H9 (cell line): Measurements from ENCODE around the gene TMEM117. TPM values are rescaled to one million over a fixed set of nuclear protein-coding genes. Genes with fewer than 3 reads are reported as not detected.

Source experiments
- DNase-seq: peaks from one replicate; pipeline ENCODE4 v3.0.0-alpha.2; 2017
- H2AFZ ChIP-seq: one replicate; pipeline ENCODE4 v1.6.1; 2013; ENCODE audit warnings: mild to moderate bottlenecking, low read length, control low read depth, moderate library complexity
- H2AK5ac ChIP-seq: 2 replicates; pipeline ENCODE4 v1.6.1; 2013; ENCODE audit warnings: low read length, control low read depth, mixed read lengths; ENCODE audit not compliant: insufficient read length
- H2BK120ac ChIP-seq: one replicate; pipeline ENCODE4 v1.6.1; 2013; ENCODE audit warnings: low read depth, mild to moderate bottlenecking, low read length, control low read depth, inconsistent platforms; ENCODE audit not compliant: poor library complexity, severe bottlenecking
- H2BK12ac ChIP-seq: 2 replicates; pipeline ENCODE4 v1.6.1; 2013; ENCODE audit warnings: low read length, control low read depth, mixed read lengths, low read depth; ENCODE audit not compliant: insufficient read length
- H2BK15ac ChIP-seq: 2 replicates; pipeline ENCODE4 v1.6.1; 2013; ENCODE audit warnings: low read depth, low read length, control low read depth
- H2BK20ac ChIP-seq: one replicate; pipeline ENCODE4 v1.6.1; 2013; ENCODE audit warnings: low read depth, mild to moderate bottlenecking, low read length, control low read depth, inconsistent platforms; ENCODE audit not compliant: poor library complexity, severe bottlenecking
- H2BK5ac ChIP-seq: 2 replicates; pipeline ENCODE4 v1.6.1; 2013; ENCODE audit warnings: low read length, control low read depth, mixed read lengths; ENCODE audit not compliant: insufficient read length
- H3K14ac ChIP-seq: 2 replicates; pipeline ENCODE4 v1.6.1; 2013; ENCODE audit warnings: low read length, control low read depth; ENCODE audit not compliant: insufficient read depth
- H3K18ac ChIP-seq: 2 replicates; pipeline ENCODE4 v1.6.1; 2013; ENCODE audit warnings: low read depth, mild to moderate bottlenecking, mixed read lengths, low read length, control low read depth; ENCODE audit not compliant: insufficient read length
- H3K23ac ChIP-seq: 2 replicates; pipeline ENCODE4 v1.6.1; 2013; ENCODE audit warnings: low read length, control low read depth, mixed read lengths, low read depth; ENCODE audit not compliant: insufficient read length
- H3K23me2 ChIP-seq: 2 replicates; pipeline ENCODE4 v1.6.1; 2013; ENCODE audit warnings: low read depth, mild to moderate bottlenecking, mixed read lengths, low read length, control low read depth; ENCODE audit not compliant: insufficient read length, poor library complexity, severe bottlenecking
- H3K27ac ChIP-seq: 2 replicates; pipeline ENCODE4 v1.5.1; 2013; ENCODE audit warnings: low read length, control low read depth, mixed read lengths, low read depth; ENCODE audit not compliant: insufficient read length
- H3K27me3 ChIP-seq: 2 replicates; pipeline ENCODE4 v1.6.1; 2013; ENCODE audit warnings: low read length, control low read depth, inconsistent platforms; ENCODE audit not compliant: insufficient read depth
- H3K4ac ChIP-seq: 2 replicates; pipeline ENCODE4 v1.6.1; 2013; ENCODE audit warnings: low read depth, mild to moderate bottlenecking, control low read depth, inconsistent platforms, low read length, moderate library complexity
- H3K4me1 ChIP-seq: 2 replicates; pipeline ENCODE4 v1.6.1; 2013; ENCODE audit warnings: low read length, control low read depth, inconsistent platforms; ENCODE audit not compliant: insufficient read depth
- H3K4me2 ChIP-seq: 2 replicates; pipeline ENCODE4 v1.6.1; 2013; ENCODE audit warnings: low read length, control low read depth, mixed read lengths; ENCODE audit not compliant: insufficient read length, insufficient read depth
- H3K56ac ChIP-seq: 2 replicates; pipeline ENCODE4 v1.6.1; 2013; ENCODE audit warnings: low read depth, mild to moderate bottlenecking, mixed read lengths, low read length, control low read depth; ENCODE audit not compliant: insufficient read length
- H3K79me1 ChIP-seq: 2 replicates; pipeline ENCODE4 v1.6.1; 2013; ENCODE audit warnings: low read depth, mild to moderate bottlenecking, moderate library complexity, low read length, control low read depth, inconsistent platforms; ENCODE audit not compliant: insufficient read depth, poor library complexity, severe bottlenecking
- H3K79me2 ChIP-seq: 2 replicates; pipeline ENCODE4 v1.6.1; 2013; ENCODE audit warnings: low read length, control low read depth, inconsistent platforms; ENCODE audit not compliant: insufficient read depth
- H3K9ac ChIP-seq: 2 replicates; pipeline ENCODE4 v1.6.1; 2013; ENCODE audit warnings: low read length, control low read depth, mixed read lengths; ENCODE audit not compliant: insufficient read length; ENCODE audit errors: extremely low read depth
- H3K9me3 ChIP-seq: one replicate; pipeline ENCODE4 v1.6.1; 2013; ENCODE audit warnings: low read depth, low read length, inconsistent platforms; ENCODE audit not compliant: control insufficient read depth
- H3T11ph ChIP-seq: one replicate; pipeline ENCODE4 v1.6.1; 2013; ENCODE audit warnings: mild to moderate bottlenecking, low read length, control low read depth, inconsistent platforms
- H4K20me1 ChIP-seq: one replicate; pipeline ENCODE4 v1.6.1; 2013; ENCODE audit not compliant: control insufficient read depth, insufficient read length, insufficient read depth
- H4K5ac ChIP-seq: 2 replicates; pipeline ENCODE4 v1.6.1; 2013; ENCODE audit warnings: low read depth, mild to moderate bottlenecking, mixed read lengths, low read length, control low read depth; ENCODE audit not compliant: insufficient read length
- H4K8ac ChIP-seq: replicated peaks from 2 replicates; pipeline ENCODE4 v1.6.1; 2013; ENCODE audit warnings: low read length, control low read depth, mixed read lengths, low read depth; ENCODE audit not compliant: insufficient read length
- H4K91ac ChIP-seq: 2 replicates; pipeline ENCODE4 v1.6.1; 2013; ENCODE audit warnings: low read depth, mild to moderate bottlenecking, moderate library complexity, mixed read lengths, low read length, control low read depth; ENCODE audit not compliant: insufficient read length
- H3K27ac Mint-ChIP-seq, 3 experiments: 2 replicates in 2 of 3; 3 replicates in 1 of 3; pipeline ENCODE4 v1.8.0; 2020 to 2021; ENCODE audit warnings: mixed read lengths in 3 of 3, mild to moderate bottlenecking in 1 of 3, moderate library complexity in 1 of 3
- H3K27me3 Mint-ChIP-seq: 2 replicates; pipeline ENCODE4 v1.8.0; 2021; ENCODE audit warnings: low read depth, mild to moderate bottlenecking, moderate library complexity, mixed read lengths
- H3K36me3 Mint-ChIP-seq, 3 experiments: 2 replicates in 2 of 3; 3 replicates in 1 of 3; pipeline ENCODE4 v1.8.0; 2020 to 2021; ENCODE audit warnings: low read depth in 3 of 3, mixed read lengths in 3 of 3; ENCODE audit not compliant: insufficient read depth in 1 of 3
- H3K4me1 Mint-ChIP-seq, 2 experiments: 2 replicates each; pipeline ENCODE4 v1.8.0; 2020; ENCODE audit warnings: mixed read lengths in 2 of 2
- H3K4me3 Mint-ChIP-seq, 2 experiments: 2 replicates in 1 of 2; 3 replicates in 1 of 2; pipeline ENCODE4 v1.8.0; 2020 to 2021; ENCODE audit warnings: mild to moderate bottlenecking in 2 of 2, mixed read lengths in 2 of 2, moderate library complexity in 1 of 2
- H3K9me3 Mint-ChIP-seq, 2 experiments: 2 replicates in 1 of 2; 3 replicates in 1 of 2; pipeline ENCODE4 v1.8.0; 2020; ENCODE audit warnings: mild to moderate bottlenecking in 2 of 2, mixed read lengths in 2 of 2, moderate library complexity in 1 of 2
- WGBS: extraction: QIAGEN DNeasy Blood & Tissue Kit; methylation state at CpG from one replicate; pipeline ENCODE4 v1.1.7; 2013; ENCODE audit warnings: missing lambda C conversion rate, low lambda C conversion rate, mixed read lengths; ENCODE audit not compliant: insufficient read length; ENCODE audit errors: extremely low coverage; 5-methylcytosine and 5-hydroxymethylcytosine counted together
- total RNA-seq: library from RNA; stranded (reverse); gene quantifications from 2 replicates; pipeline ENCODE4 v1.2.1, GENCODE V29; 2021
- TF ChIP-seq, protein P1 (sequence below): fragments of 200-600 bp; sonication (generic); conservative IDR thresholded peaks from 3 replicates; pipeline ENCODE4 v1.8.0; 2021; ENCODE audit warnings: antibody characterized with exemption, mild to moderate bottlenecking

The TMEM117 gene
- total RNA-seq, 1 experiment from 2014 or later = 1.7 TPM

- Histone ChIP-seq H2BK5ac (no peak overlapping the region), H4K91ac (no peak overlapping the region), H3K23me2 (no peaks in the 10 kb centered on the region), H3K23ac (no peak overlapping the region), H2AFZ (no peak overlapping the region), H3K9ac (no peak overlapping the region), H3K4me1 (peaks cover 14% of the 10 kb centered on the region), H3K18ac (no peak overlapping the region), H3K4ac (no peak overlapping the region), H2AK5ac (no peak overlapping the region), H3K79me1 (no peaks in the 10 kb centered on the region), H2BK120ac (no peak overlapping the region), H2BK15ac (no peak overlapping the region), H3T11ph (no peak overlapping the region), H4K20me1 (no peaks in the 10 kb centered on the region), H4K5ac (no peak overlapping the region), H2BK20ac (no peak overlapping the region), H3K4me2 (no peak overlapping the region), H3K56ac (no peak overlapping the region), H2BK12ac (no peak overlapping the region), H3K14ac (no peak overlapping the region), H3K27ac (no peak overlapping the region), H3K79me2 (no peaks in the 10 kb centered on the region), H3K27me3 (no peaks in the 10 kb centered on the region), H4K8ac (no peak overlapping the region), H3K9me3 (no peaks in the 10 kb centered on the region)
- no peaks in the 10 kb centered on the region for H3K27me3 Mint-ChIP-seq
- no CpG with 5 or more reads among the region's 3 CpGs for WGBS
- DNase-seq = peak; percentile 42
- H3K4me3 Mint-ChIP-seq = no peak overlapping the region; a peak in 1 of 5 replicates
- H3K36me3 Mint-ChIP-seq = no peaks in the 10 kb centered on the region
- H3K9me3 Mint-ChIP-seq = peaks cover 0 to 3% of the 10 kb centered on the region in 2 experiments; a peak in 1 of 5 replicates
- H3K4me1 Mint-ChIP-seq = peaks cover 49 to 50% of the 10 kb centered on the region in 2 experiments
- TF ChIP-seq, protein P1, sequence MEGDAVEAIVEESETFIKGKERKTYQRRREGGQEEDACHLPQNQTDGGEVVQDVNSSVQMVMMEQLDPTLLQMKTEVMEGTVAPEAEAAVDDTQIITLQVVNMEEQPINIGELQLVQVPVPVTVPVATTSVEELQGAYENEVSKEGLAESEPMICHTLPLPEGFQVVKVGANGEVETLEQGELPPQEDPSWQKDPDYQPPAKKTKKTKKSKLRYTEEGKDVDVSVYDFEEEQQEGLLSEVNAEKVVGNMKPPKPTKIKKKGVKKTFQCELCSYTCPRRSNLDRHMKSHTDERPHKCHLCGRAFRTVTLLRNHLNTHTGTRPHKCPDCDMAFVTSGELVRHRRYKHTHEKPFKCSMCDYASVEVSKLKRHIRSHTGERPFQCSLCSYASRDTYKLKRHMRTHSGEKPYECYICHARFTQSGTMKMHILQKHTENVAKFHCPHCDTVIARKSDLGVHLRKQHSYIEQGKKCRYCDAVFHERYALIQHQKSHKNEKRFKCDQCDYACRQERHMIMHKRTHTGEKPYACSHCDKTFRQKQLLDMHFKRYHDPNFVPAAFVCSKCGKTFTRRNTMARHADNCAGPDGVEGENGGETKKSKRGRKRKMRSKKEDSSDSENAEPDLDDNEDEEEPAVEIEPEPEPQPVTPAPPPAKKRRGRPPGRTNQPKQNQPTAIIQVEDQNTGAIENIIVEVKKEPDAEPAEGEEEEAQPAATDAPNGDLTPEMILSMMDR = no peak
- peak overlapping the region in 2 of 3 experiments; percentile 42 to 76; a peak in 3 of 7 replicates for H3K27ac Mint-ChIP-seq
Measured at GRCh38 chr12:44379831-44380230, 544.0 kb downstream of the TMEM117 start.
